DOHH2 (cell line): Measurements from ENCODE around the gene TCEAL6.

Experiments
- EZH2phosphoT487 ChIP-seq: fragments of 200-600 bp; sonication (generic); IDR thresholded peaks from 2 replicates; pipeline ENCODE4 v1.6.1; 2017; ENCODE audit warnings: borderline replicate concordance, mild to moderate bottlenecking, antibody characterized with exemption, low read length, moderate library complexity, mixed read lengths
- TF ChIP-seq, protein P1 (sequence below): fragments of 200-600 bp; sonication (generic); IDR thresholded peaks from one replicate; pipeline ENCODE4 v1.5.1; 2014; ENCODE audit warnings: antibody characterized with exemption, mild to moderate bottlenecking, low read depth, low read length; ENCODE audit not compliant: poor library complexity, severe bottlenecking

- TF ChIP-seq, protein P1, sequence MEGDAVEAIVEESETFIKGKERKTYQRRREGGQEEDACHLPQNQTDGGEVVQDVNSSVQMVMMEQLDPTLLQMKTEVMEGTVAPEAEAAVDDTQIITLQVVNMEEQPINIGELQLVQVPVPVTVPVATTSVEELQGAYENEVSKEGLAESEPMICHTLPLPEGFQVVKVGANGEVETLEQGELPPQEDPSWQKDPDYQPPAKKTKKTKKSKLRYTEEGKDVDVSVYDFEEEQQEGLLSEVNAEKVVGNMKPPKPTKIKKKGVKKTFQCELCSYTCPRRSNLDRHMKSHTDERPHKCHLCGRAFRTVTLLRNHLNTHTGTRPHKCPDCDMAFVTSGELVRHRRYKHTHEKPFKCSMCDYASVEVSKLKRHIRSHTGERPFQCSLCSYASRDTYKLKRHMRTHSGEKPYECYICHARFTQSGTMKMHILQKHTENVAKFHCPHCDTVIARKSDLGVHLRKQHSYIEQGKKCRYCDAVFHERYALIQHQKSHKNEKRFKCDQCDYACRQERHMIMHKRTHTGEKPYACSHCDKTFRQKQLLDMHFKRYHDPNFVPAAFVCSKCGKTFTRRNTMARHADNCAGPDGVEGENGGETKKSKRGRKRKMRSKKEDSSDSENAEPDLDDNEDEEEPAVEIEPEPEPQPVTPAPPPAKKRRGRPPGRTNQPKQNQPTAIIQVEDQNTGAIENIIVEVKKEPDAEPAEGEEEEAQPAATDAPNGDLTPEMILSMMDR: no peak
- TF ChIP-seq EZH2phosphoT487: no peak
Observed at GRCh38 chrX:102126863-102127262, 15.4 kb downstream of the TCEAL6 start.
